Measurements from ENCODE around the gene POLR1E. TPM values are rescaled to one million over a fixed set of nuclear protein-coding genes. Genes with fewer than 3 reads are reported as not detected.

POLR1E gene
- total RNA-seq, 4 donors from 2014 or later = 16.7 to 22.3 (median 17.6) TPM

DNA sequence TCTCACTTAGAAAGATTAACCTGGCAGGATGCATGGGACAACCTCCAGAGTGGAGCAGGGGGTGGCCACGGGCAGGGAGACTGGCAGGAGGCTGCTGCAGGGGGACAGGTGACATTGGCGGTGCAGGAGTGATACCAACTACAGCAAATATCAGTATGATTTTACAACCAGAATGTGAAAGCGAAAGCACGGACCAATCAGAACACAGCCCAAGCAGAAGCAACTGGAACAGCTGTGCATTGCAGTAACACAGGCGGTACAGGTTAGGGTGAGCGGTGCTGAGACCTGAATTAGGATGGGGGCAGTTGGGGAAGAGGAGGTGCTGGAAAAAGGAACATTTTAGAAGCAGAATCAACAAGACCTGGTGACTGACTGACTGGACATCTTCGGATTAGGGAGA is 29.3 kb downstream of the POLR1E start:
- TF ChIP-seq CTCF (IDR thresholded peaks at IDR 0.05 in 4 of 5, conservative IDR thresholded peaks at IDR 0.05 in 1 of 5) (no peak), POLR2A (IDR thresholded peaks at IDR 0.05) (no peak)
- no peak overlapping the region for H3K27ac ChIP-seq
- in situ Hi-C loops (cut with MboI; ENCODE audit: low sequenced_read_pairs in 4 of 4) (no loop called here), intact Hi-C loops (cut with DNase I; ENCODE audit: low total_unique reads) (no loop called here)
- H3K9me3 ChIP-seq = no peaks in the 10 kb centered on the region
- H3K4me3 ChIP-seq = no peak overlapping the region
- no peak for ATAC-seq
- peaks cover 0 to 79% of the 10 kb centered on the region in 2 donors for H3K36me3 ChIP-seq
- H3K4me1 ChIP-seq = no peaks in the 10 kb centered on the region
- no peaks in the 10 kb centered on the region for H3K27me3 ChIP-seq
- DNase-seq = no peak

GRCh38 chr9:37515620-37516258 is 30.0 kb downstream of the POLR1E start:
- no peak for TF ChIP-seq POLR2A (IDR thresholded peaks at IDR 0.05)
- no peak for TF ChIP-seq CTCF (IDR thresholded peaks at IDR 0.05 in 4 of 5, conservative IDR thresholded peaks at IDR 0.05 in 1 of 5)
- Histone ChIP-seq H3K4me1 (no peaks in the 10 kb centered on the region), H3K9me3 (no peaks in the 10 kb centered on the region), H3K36me3 (peaks cover 0 to 80% of the 10 kb centered on the region in 2 donors), H3K27ac (no peak overlapping the region), H3K4me3 (no peak overlapping the region), H3K27me3 (no peaks in the 10 kb centered on the region)
- no peak for ATAC-seq
- in situ Hi-C loops (cut with MboI; ENCODE audit: low sequenced_read_pairs in 4 of 4) = no loop called here
- intact Hi-C loops (cut with DNase I; ENCODE audit: low total_unique reads) = no loop called here
- no peak for DNase-seq

- Histone ChIP-seq H3K4me1 (no peaks in the 10 kb centered on the region), H3K27ac (no peak overlapping the region), H3K36me3 (peaks cover 0 to 80% of the 10 kb centered on the region in 2 donors), H3K9me3 (no peaks in the 10 kb centered on the region), H3K27me3 (no peaks in the 10 kb centered on the region), H3K4me3 (no peak overlapping the region)
- in situ Hi-C loops (cut with MboI; ENCODE audit: low sequenced_read_pairs in 4 of 4) = no loop called here
- ATAC-seq = no peak
- TF ChIP-seq CTCF (IDR thresholded peaks at IDR 0.05 in 4 of 5, conservative IDR thresholded peaks at IDR 0.05 in 1 of 5) (no peak), POLR2A (IDR thresholded peaks at IDR 0.05) (no peak)
- no peak for DNase-seq
- intact Hi-C loops (cut with DNase I; ENCODE audit: low total_unique reads) = no loop called here
These were observed 32.2 kb downstream of the POLR1E start for GRCh38 chr9:37517923-37518322.

GRCh38 chr9:37520641-37521040 is 34.9 kb downstream of the POLR1E start:
- DNase-seq = no peak
- intact Hi-C loops (cut with DNase I; ENCODE audit: low total_unique reads) = no loop called here
- ATAC-seq = no peak
- no peaks in the 10 kb centered on the region for H3K27me3 ChIP-seq
- no peaks in the 10 kb centered on the region for H3K9me3 ChIP-seq
- H3K4me1 ChIP-seq = no peaks in the 10 kb centered on the region
- peaks cover 0 to 88% of the 10 kb centered on the region in 2 donors for H3K36me3 ChIP-seq
- in situ Hi-C loops (cut with MboI; ENCODE audit: low sequenced_read_pairs in 4 of 4) = no loop called here
- no peak for TF ChIP-seq POLR2A (IDR thresholded peaks at IDR 0.05)
- H3K27ac ChIP-seq = no peak overlapping the region
- no peak overlapping the region for H3K4me3 ChIP-seq

- Histone ChIP-seq H3K27me3 (no peaks in the 10 kb centered on the region), H3K27ac (no peak overlapping the region), H3K4me1 (no peaks in the 10 kb centered on the region), H3K4me3 (no peak overlapping the region), H3K36me3 (peaks cover 0 to 88% of the 10 kb centered on the region in 2 donors), H3K9me3 (no peaks in the 10 kb centered on the region)
- DNase-seq (no peak), ATAC-seq (no peak)
- intact Hi-C loops (cut with DNase I; ENCODE audit: low total_unique reads) (no loop called here), in situ Hi-C loops (cut with MboI; ENCODE audit: low sequenced_read_pairs in 4 of 4) (no loop called here)
- TF ChIP-seq POLR2A (IDR thresholded peaks at IDR 0.05) (no peak), CTCF (IDR thresholded peaks at IDR 0.05 in 4 of 5, conservative IDR thresholded peaks at IDR 0.05 in 1 of 5) (no peak)
These were observed 35.4 kb downstream of the POLR1E start for GRCh38 chr9:37521111-37521510.
